Pulmonary artery endothelial cell (primary cell): Measurements from ENCODE around the gene LINC01488. TPM values are rescaled to one million over a fixed set of nuclear protein-coding genes. Genes with fewer than 3 reads are reported as not detected.

Experiments
- total RNA-seq: library from RNA; depleted of rRNA; stranded (reverse); fragments of >200 nt; gene quantifications from 2 replicates; pipeline ENCODE4 v1.2.3, GENCODE V29; 2014

Gene LINC01488
- total RNA-seq, 1 donor from 2014 or later = not detected

Other genes starting within 250 kb of the LINC01488 start
- 1.1 and 2.2 TPM in 2 replicates for gene MYEOV, start 187.5 kb upstream of the LINC01488 start, total RNA-seq
- gene CCND1, start 159.5 kb downstream of the LINC01488 start, total RNA-seq = 318 and 349 TPM in 2 replicates
- gene LTO1, start 193.7 kb downstream of the LINC01488 start, total RNA-seq = 16.0 and 18.9 TPM in 2 replicates
- not detected in 2 replicates for gene FGF19, start 222.4 kb downstream of the LINC01488 start, total RNA-seq